Prostate gland (tissue), 2 donors: Measurements from ENCODE around the gene DIPK1B.

ENCODE experiments used
- CTCF ChIP-seq, 4 experiments: fragments of 200-600 bp in 2 of 4; fragments of 450-650 bp in 2 of 4; sonication (generic) in 2 of 4; IDR thresholded peaks; 1 replicate in 3 of 4; 2 replicates in 1 of 4; pipeline ENCODE4 v1.5.1; 2016 to 2019; ENCODE audit warnings: antibody characterized with exemption in 4 of 4, mild to moderate bottlenecking in 2 of 4, moderate library complexity in 2 of 4
- POLR2A ChIP-seq: fragments of 450-650 bp; IDR thresholded peaks from one replicate; pipeline ENCODE4 v1.6.1; 2016; ENCODE audit warnings: antibody characterized with exemption, mild to moderate bottlenecking

GRCh38 chr9:136733611-136734010, 21.2 kb downstream of the DIPK1B start:
- no peak for TF ChIP-seq CTCF (IDR thresholded peaks at IDR 0.05)
- TF ChIP-seq POLR2A, result no peak
